IMR-90 (cell line): ENCODE data around the gene STIM1. TPM values are rescaled to one million over a fixed set of nuclear protein-coding genes. Genes with fewer than 3 reads are reported as not detected.

Experiments
- ATAC-seq: fragments of 200-7000 bp; cut with Tn5 transposase; 2 replicates; pipeline ENCODE4 v1.9.1; 2020; ENCODE audit warnings: low read depth, mild to moderate bottlenecking, moderate library complexity
- BruUV-seq: library from RNA; stranded (reverse); fragments of 400-500 nt; replicated peaks from 2 replicates; lab custom pipeline; 2021; lab: Mats Ljungman, UMichigan
- CTCF ChIA-PET: fragments of 300-600 bp; formaldehyde crosslinking; extraction: SDS; loops from one replicate; lab custom pipeline; 2021; ENCODE audit warnings: antibody characterized with exemption; lab: Yijun Ruan, JAX
- POLR2A ChIA-PET: fragments of 300-600 bp; sonication (Branson Sonifier 250); formaldehyde crosslinking; loops from one replicate; lab custom pipeline; 2022; ENCODE audit warnings: antibody characterized with exemption; ENCODE audit not compliant: unreplicated experiment; lab: Charles Lee
- DNase-seq: peaks from one replicate; pipeline ENCODE4 v3.0.0; 2013
- H2AFZ ChIP-seq: replicated peaks from 2 replicates; pipeline ENCODE3; 2013; ENCODE audit warnings: low read length, mild to moderate bottlenecking; ENCODE audit not compliant: poor library complexity
- H2AK5ac ChIP-seq: 2 replicates; pipeline ENCODE4 v1.6.1; 2013; ENCODE audit warnings: low read depth, low read length, inconsistent platforms
- H2AK9ac ChIP-seq: replicated peaks from 2 replicates; pipeline ENCODE3; 2013; ENCODE audit warnings: mild to moderate bottlenecking, low read depth, low read length, moderate library complexity; ENCODE audit not compliant: poor library complexity
- H2BK120ac ChIP-seq: 2 replicates; pipeline ENCODE4 v1.6.1; 2013; ENCODE audit warnings: low read depth, low read length, inconsistent platforms
- H2BK15ac ChIP-seq: 3 replicates; pipeline ENCODE4 v1.6.1; 2013; ENCODE audit warnings: low read depth, low read length, inconsistent platforms
- H2BK20ac ChIP-seq: 2 replicates; pipeline ENCODE4 v1.6.1; 2013; ENCODE audit warnings: low read depth, mild to moderate bottlenecking, inconsistent platforms, low read length, moderate library complexity
- H2BK5ac ChIP-seq: 2 replicates; pipeline ENCODE4 v1.6.1; 2013; ENCODE audit warnings: mild to moderate bottlenecking, low read depth, low read length, inconsistent platforms; ENCODE audit not compliant: poor library complexity, severe bottlenecking
- H3K14ac ChIP-seq: replicated peaks from 2 replicates; pipeline ENCODE4 v1.6.1; 2013; ENCODE audit warnings: low read depth, low read length, inconsistent platforms
- H3K18ac ChIP-seq: 2 replicates; pipeline ENCODE4 v1.6.1; 2013; ENCODE audit warnings: low read depth, low read length, control low read depth
- H3K23ac ChIP-seq: 2 replicates; pipeline ENCODE4 v1.6.1; 2013; ENCODE audit warnings: low read depth, low read length, inconsistent platforms
- H3K27ac ChIP-seq: 2 replicates; pipeline ENCODE4 v1.5.1; 2013; ENCODE audit warnings: mild to moderate bottlenecking, control low read depth, low read length; ENCODE audit not compliant: insufficient read depth
- H3K27me3 ChIP-seq: 2 replicates; pipeline ENCODE4 v1.6.1; 2013; ENCODE audit warnings: low read length; ENCODE audit not compliant: control insufficient read depth, insufficient read depth
- H3K36me3 ChIP-seq: 2 replicates; pipeline ENCODE4 v1.6.1; 2013; ENCODE audit warnings: low read length, mixed read lengths; ENCODE audit not compliant: control insufficient read depth, insufficient read depth
- H3K4ac ChIP-seq: 2 replicates; pipeline ENCODE4 v1.6.1; 2013; ENCODE audit warnings: low read depth, low read length, inconsistent platforms
- H3K4me1 ChIP-seq: 2 replicates; pipeline ENCODE4 v1.6.1; 2013; ENCODE audit warnings: low read length, mixed read lengths; ENCODE audit not compliant: control insufficient read depth, insufficient read depth
- H3K4me2 ChIP-seq: 2 replicates; pipeline ENCODE4 v1.6.1; 2013; ENCODE audit warnings: low read depth, mild to moderate bottlenecking, control low read depth, low read length, moderate library complexity
- H3K4me3 ChIP-seq: 2 replicates; pipeline ENCODE4 v1.5.1; 2013; ENCODE audit warnings: low read depth, mild to moderate bottlenecking, control low read depth, low read length, moderate library complexity; ENCODE audit not compliant: insufficient read depth
- H3K56ac ChIP-seq: 2 replicates; pipeline ENCODE4 v1.6.1; 2013; ENCODE audit warnings: low read length, inconsistent platforms; ENCODE audit not compliant: insufficient read depth; ENCODE audit errors: extremely low read depth
- H3K79me1 ChIP-seq, 2 experiments: 2 replicates each; pipeline ENCODE4 v1.6.1; 2013; ENCODE audit warnings: low read length in 2 of 2, inconsistent platforms in 1 of 2, low read depth in 1 of 2
- H3K9ac ChIP-seq: 2 replicates; pipeline ENCODE4 v1.6.1; 2013; ENCODE audit warnings: low read depth, low read length, control low read depth
- H3K9me1 ChIP-seq: 2 replicates; pipeline ENCODE4 v1.6.1; 2013; ENCODE audit warnings: low read length, inconsistent platforms; ENCODE audit not compliant: insufficient read depth
- H3K9me3 ChIP-seq: 2 replicates; pipeline ENCODE4 v1.6.1; 2013; ENCODE audit warnings: low read length; ENCODE audit not compliant: control insufficient read depth, insufficient read depth
- H4K20me1 ChIP-seq: 2 replicates; pipeline ENCODE4 v1.6.1; 2013; ENCODE audit warnings: low read length, inconsistent platforms; ENCODE audit not compliant: insufficient read depth
- H4K5ac ChIP-seq: 2 replicates; pipeline ENCODE4 v1.6.1; 2013; ENCODE audit warnings: mild to moderate bottlenecking, low read depth, low read length, control low read depth
- H4K8ac ChIP-seq, 2 experiments: 2 replicates each; pipeline ENCODE4 v1.6.1; 2013; ENCODE audit warnings: low read depth in 2 of 2, low read length in 2 of 2, control low read depth in 1 of 2, inconsistent platforms in 1 of 2
- H4K91ac ChIP-seq: 2 replicates; pipeline ENCODE4 v1.6.1; 2013; ENCODE audit warnings: low read depth, low read length, inconsistent platforms; ENCODE audit not compliant: insufficient read depth
- MXI1 ChIP-seq: IDR thresholded peaks from 2 replicates; pipeline ENCODE4 v1.6.1; 2012; ENCODE audit warnings: low read depth, mild to moderate bottlenecking, low read length, moderate library complexity, borderline replicate concordance
- NFE2L2 ChIP-seq: fragments of 150-350 bp; IDR thresholded peaks from 2 replicates; pipeline ENCODE4 v1.6.1; 2016; ENCODE audit warnings: low read depth, mild to moderate bottlenecking, low read length
- POLR2A ChIP-seq: IDR thresholded peaks from 2 replicates; pipeline ENCODE4 v1.6.1; 2012; ENCODE audit warnings: mild to moderate bottlenecking, low read depth, low read length
- SMC3 ChIP-seq: fragments of 150-350 bp; IDR thresholded peaks from 2 replicates; pipeline ENCODE4 v1.6.1; 2016; ENCODE audit warnings: low read depth, mild to moderate bottlenecking, antibody characterized with exemption, low read length, moderate library complexity
- WGBS, 2 experiments: methylation state at CpG; one replicate each; pipeline versions ENCODE4 v1.1.5 to v1.1.7; 2013; ENCODE audit warnings: missing lambda C conversion rate in 2 of 2; ENCODE audit not compliant: insufficient read length in 1 of 2; ENCODE audit errors: extremely low coverage in 2 of 2; 5-methylcytosine and 5-hydroxymethylcytosine counted together
- dilution Hi-C: fragments of 300-500 bp; cut with HindIII; formaldehyde crosslinking; loops from one replicate; pipeline ENCODE4 v1.14.3; 2018; ENCODE audit warnings: low sequenced_read_pairs; ENCODE audit not compliant: unreplicated experiment
- in situ Hi-C: fragments of 300-500 bp; cut with MboI; formaldehyde crosslinking; loops from 3 replicates; pipeline ENCODE4 v1.14.3; 2019; ENCODE audit warnings: low sequenced_read_pairs, inconsistent platforms, mixed read lengths
- intact Hi-C: fragments of 100-400 bp; cut with micrococcal nuclease; formaldehyde crosslinking; loops from 2 replicates; pipeline ENCODE4 v1.10.0; 2022
- polyA plus RNA-seq, 3 experiments: library from polyadenylated mRNA; depleted of rRNA; stranded (reverse); fragments of >200 nt; gene quantifications; 2 replicates each; pipeline ENCODE4 v1.2.3, GENCODE V29; 2012; ENCODE audit warnings: low replicate concordance in 1 of 3
- total RNA-seq: library from RNA; depleted of rRNA; stranded (reverse); fragments of >200 nt; gene quantifications from 2 replicates; pipeline ENCODE4 v1.2.3, GENCODE V29; 2012

The STIM1 gene
- total and polyA plus RNA-seq, 2 of the 4 experiments (the other 2 are of a cell fraction) = 17.9 to 23.0 TPM

DNA sequence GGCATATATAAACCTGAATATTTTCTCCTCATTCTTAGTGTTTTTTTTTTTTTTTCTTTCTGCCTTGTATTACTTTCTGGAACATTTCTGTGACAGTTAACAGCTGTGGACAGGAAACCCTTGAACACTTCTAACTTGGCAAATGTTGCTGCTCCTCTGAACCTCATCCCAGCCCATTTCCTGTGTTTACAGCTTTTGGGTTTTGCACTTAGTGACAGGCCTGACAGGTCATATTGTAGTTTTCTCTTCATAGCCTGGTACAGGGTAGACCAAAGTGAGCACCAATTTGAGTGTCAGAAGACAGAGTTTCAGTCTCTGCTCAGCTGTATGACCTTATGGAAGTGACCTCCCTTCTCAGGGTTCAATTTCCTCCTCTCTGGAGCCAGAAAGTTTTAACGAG is 91.6 kb downstream of the STIM1 start:
- Histone ChIP-seq H3K9me1 (peaks cover 10% of the 10 kb centered on the region; the same call in 1 of the 2 replicates), H2AK5ac (peak overlapping the region; percentile 17; the same call in 1 of the 2 replicates), H2BK15ac (no peak overlapping the region), H3K79me1 (peaks cover 2 to 18% of the 10 kb centered on the region in 2 experiments), H3K14ac (no peak overlapping the region; the same call in 1 of the 2 replicates), H4K8ac (no peak overlapping the region), H3K36me3 (no peaks in the 10 kb centered on the region), H3K9ac (no peak overlapping the region), H3K4me3 (no peak overlapping the region), H2BK120ac (no peak overlapping the region), H2AFZ (no peak overlapping the region), H4K5ac (no peak overlapping the region), H3K23ac (0 out of 2 replicates have a peak overlapping the region, but pooled peaks have one; percentile 7), H3K27me3 (no peaks in the 10 kb centered on the region), H3K18ac (no peak overlapping the region), H3K4me1 (peaks cover 19% of the 10 kb centered on the region), H3K56ac (no peak overlapping the region), H4K91ac (no peak overlapping the region), H2BK20ac (no peak overlapping the region), H3K9me3 (no peaks in the 10 kb centered on the region), H4K20me1 (no peaks in the 10 kb centered on the region), H2AK9ac (no peak overlapping the region), H3K4me2 (peak overlapping the region; percentile 50; the same call in 1 of the 2 replicates), H2BK5ac (no peak overlapping the region), H3K4ac (no peak overlapping the region), H3K27ac (peak overlapping the region; percentile 18; the same call in 1 of the 2 replicates)
- dilution Hi-C loops = no loop called here
- intact Hi-C loops = no loop called here
- ChIA-PET CTCF (no interaction called here), POLR2A (interaction anchor here (0.6 kb wide), 1 partner anchor 36 kb away, joined by 6 read pairs; no protein-coding TSS in a partner anchor)
- DNase-seq = peak; percentile 67
- WGBS, 2 experiments = no CpG with 5 or more reads among the region's 1 CpG
- BruUV-seq = no TSS peak
- TF ChIP-seq MXI1 (no peak), SMC3 (no peak), POLR2A (no peak), NFE2L2 (no peak)
- in situ Hi-C loops = no loop called here
- peak; percentile 14; the same call in 1 of the 2 replicates for ATAC-seq
